Measurements from ENCODE around the gene GNB1L.

GRCh38 chr22:19895160-19895849 is 40.6 kb upstream of the GNB1L start:
- TF ChIP-seq POLR2A (IDR thresholded peaks at IDR 0.05) (no peak), CTCF (IDR thresholded peaks at IDR 0.05) (no peak), POLR2AphosphoS5 (IDR thresholded peaks at IDR 0.05) (no peak)

Measured in prostate gland (tissue), 2 donors.